Mesothelial cell of epicardium (in vitro differentiated cells): ENCODE measurements around the gene DNAJC15. TPM values are rescaled to one million over a fixed set of nuclear protein-coding genes. Genes with fewer than 3 reads are reported as not detected.
A peak's percentile ranks its signal among the peaks of the same experiment; 100 is the strongest.

ENCODE experiments used
- DNase-seq, 2 experiments: peaks; one replicate each; pipeline ENCODE4 v3.0.0; 2021; ENCODE audit warnings: low spot score in 2 of 2; ENCODE audit not compliant: unreplicated experiment in 2 of 2
- H3K27ac Mint-ChIP-seq: 2 replicates; pipeline ENCODE4 v1.8.0; 2021; ENCODE audit warnings: mixed read lengths
- H3K27me3 Mint-ChIP-seq: 2 replicates; pipeline ENCODE4 v1.8.0; 2021; ENCODE audit warnings: low read depth, mixed read lengths
- H3K36me3 Mint-ChIP-seq: 2 replicates; pipeline ENCODE4 v1.8.0; 2021; ENCODE audit warnings: mixed read lengths
- H3K4me1 Mint-ChIP-seq: 2 replicates; pipeline ENCODE4 v1.8.0; 2021; ENCODE audit warnings: mixed read lengths
- H3K4me3 Mint-ChIP-seq: 2 replicates; pipeline ENCODE4 v1.8.0; 2021; ENCODE audit warnings: mild to moderate bottlenecking, moderate library complexity, mixed read lengths
- H3K9me3 Mint-ChIP-seq: 2 replicates; pipeline ENCODE4 v1.8.0; 2021; ENCODE audit warnings: mixed read lengths
- CTCF ChIP-seq: fragments of 200-600 bp; sonication (generic); IDR thresholded peaks from one replicate; pipeline ENCODE4 v1.5.0; 2021; ENCODE audit warnings: antibody characterized with exemption; ENCODE audit not compliant: unreplicated experiment
- total RNA-seq: library from RNA; stranded (reverse); gene quantifications from 3 replicates; pipeline ENCODE4 v1.2.1, GENCODE V29; 2021

Gene DNAJC15
- total RNA-seq, 1 donor from 2014 or later, result 31.6 TPM

GRCh38 chr13:43026262-43026661, 2.9 kb downstream of the DNAJC15 start:
- H3K27ac Mint-ChIP-seq, result peak overlapping the region; percentile 51
- H3K27me3 Mint-ChIP-seq, result no peaks in the 10 kb centered on the region
- H3K36me3 Mint-ChIP-seq, result peaks cover 10% of the 10 kb centered on the region
- DNase-seq, result no peak
- no peaks in the 10 kb centered on the region for H3K9me3 Mint-ChIP-seq
- peaks cover 62% of the 10 kb centered on the region for H3K4me1 Mint-ChIP-seq
- no peak overlapping the region for H3K4me3 Mint-ChIP-seq
- no peak for TF ChIP-seq CTCF

GRCh38 chr13:43030548-43030947, 7.2 kb downstream of the DNAJC15 start:
- peaks cover 20% of the 10 kb centered on the region for H3K36me3 Mint-ChIP-seq
- peak overlapping the region; percentile 57 for H3K27ac Mint-ChIP-seq
- H3K27me3 Mint-ChIP-seq, result no peaks in the 10 kb centered on the region
- H3K4me3 Mint-ChIP-seq, result no peak overlapping the region
- peaks cover 9% of the 10 kb centered on the region for H3K9me3 Mint-ChIP-seq
- no peak for TF ChIP-seq CTCF
- DNase-seq, result no peak
- peaks cover 44% of the 10 kb centered on the region for H3K4me1 Mint-ChIP-seq

DNA sequence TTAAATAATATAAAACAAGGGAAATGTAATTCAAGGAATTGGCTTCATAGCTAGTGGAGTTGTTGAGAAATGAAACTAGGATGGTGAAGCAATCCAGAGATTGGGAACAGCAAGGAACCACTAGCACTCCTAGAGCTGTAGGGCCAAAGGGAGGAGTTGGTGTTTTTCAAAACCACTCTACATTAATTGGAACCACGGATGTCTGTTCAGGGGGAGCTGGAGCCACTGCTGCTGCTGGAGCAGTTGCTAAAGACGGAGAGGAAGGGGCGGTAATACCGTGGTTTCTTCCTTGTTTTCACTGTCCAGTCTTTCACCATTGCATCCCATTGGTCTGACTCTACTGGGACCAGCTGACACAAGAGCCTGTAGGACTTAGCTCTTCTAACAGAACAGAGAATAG, 8.5 kb downstream of the DNAJC15 start:
- H3K27ac Mint-ChIP-seq, result peak overlapping the region; percentile 66
- no peak for TF ChIP-seq CTCF
- peaks cover 20% of the 10 kb centered on the region for H3K36me3 Mint-ChIP-seq
- peaks cover 45% of the 10 kb centered on the region for H3K4me1 Mint-ChIP-seq
- no peaks in the 10 kb centered on the region for H3K27me3 Mint-ChIP-seq
- peaks cover 9% of the 10 kb centered on the region for H3K9me3 Mint-ChIP-seq
- DNase-seq, result no peak
- H3K4me3 Mint-ChIP-seq, result no peak overlapping the region

GRCh38 chr13:43033038-43033437, 9.7 kb downstream of the DNAJC15 start:
- Mint-ChIP-seq H3K27me3 (no peaks in the 10 kb centered on the region), H3K4me1 (peaks cover 53% of the 10 kb centered on the region), H3K4me3 (no peak overlapping the region), H3K36me3 (peaks cover 20% of the 10 kb centered on the region), H3K27ac (no peak overlapping the region), H3K9me3 (peaks cover 9% of the 10 kb centered on the region)
- no peak for DNase-seq
- no peak for TF ChIP-seq CTCF

- H3K4me1 Mint-ChIP-seq, result peaks cover 52% of the 10 kb centered on the region
- H3K9me3 Mint-ChIP-seq, result peaks cover 9% of the 10 kb centered on the region
- H3K27ac Mint-ChIP-seq, result peak overlapping the region; percentile 65
- no peaks in the 10 kb centered on the region for H3K27me3 Mint-ChIP-seq
- DNase-seq, result no peak
- peak overlapping the region; percentile 30 for H3K4me3 Mint-ChIP-seq
- TF ChIP-seq CTCF, result no peak
- peaks cover 20% of the 10 kb centered on the region for H3K36me3 Mint-ChIP-seq
Measured at GRCh38 chr13:43036351-43037250, 13.2 kb downstream of the DNAJC15 start.
